ENCODE data around the gene ENTPD6.

DNA sequence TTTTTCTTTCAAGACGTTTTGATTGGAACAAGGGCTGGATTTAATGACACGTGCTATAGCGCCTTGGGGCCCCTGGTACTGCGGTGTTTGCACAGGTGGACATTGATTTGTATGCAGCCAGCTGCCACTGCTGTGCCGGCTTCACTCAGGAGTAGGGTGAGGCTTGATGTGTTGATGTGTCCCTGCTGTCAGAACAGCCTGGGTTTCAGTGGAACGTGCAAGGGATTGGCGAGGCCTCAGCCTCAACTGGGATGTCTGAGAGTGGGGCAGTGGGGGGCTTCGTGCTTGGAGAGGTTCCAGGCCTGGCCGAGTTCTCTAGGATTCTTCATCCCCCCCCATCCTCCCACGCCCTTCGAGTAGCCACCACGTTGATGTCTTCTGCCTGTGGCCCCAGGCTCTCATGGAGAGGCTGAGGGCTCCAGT lies 75.3 kb downstream of the ENTPD6 start:
- TF ChIP-seq POLR2A (IDR thresholded peaks at IDR 0.05): no peak
- TF ChIP-seq, protein P1, sequence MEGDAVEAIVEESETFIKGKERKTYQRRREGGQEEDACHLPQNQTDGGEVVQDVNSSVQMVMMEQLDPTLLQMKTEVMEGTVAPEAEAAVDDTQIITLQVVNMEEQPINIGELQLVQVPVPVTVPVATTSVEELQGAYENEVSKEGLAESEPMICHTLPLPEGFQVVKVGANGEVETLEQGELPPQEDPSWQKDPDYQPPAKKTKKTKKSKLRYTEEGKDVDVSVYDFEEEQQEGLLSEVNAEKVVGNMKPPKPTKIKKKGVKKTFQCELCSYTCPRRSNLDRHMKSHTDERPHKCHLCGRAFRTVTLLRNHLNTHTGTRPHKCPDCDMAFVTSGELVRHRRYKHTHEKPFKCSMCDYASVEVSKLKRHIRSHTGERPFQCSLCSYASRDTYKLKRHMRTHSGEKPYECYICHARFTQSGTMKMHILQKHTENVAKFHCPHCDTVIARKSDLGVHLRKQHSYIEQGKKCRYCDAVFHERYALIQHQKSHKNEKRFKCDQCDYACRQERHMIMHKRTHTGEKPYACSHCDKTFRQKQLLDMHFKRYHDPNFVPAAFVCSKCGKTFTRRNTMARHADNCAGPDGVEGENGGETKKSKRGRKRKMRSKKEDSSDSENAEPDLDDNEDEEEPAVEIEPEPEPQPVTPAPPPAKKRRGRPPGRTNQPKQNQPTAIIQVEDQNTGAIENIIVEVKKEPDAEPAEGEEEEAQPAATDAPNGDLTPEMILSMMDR (IDR thresholded peaks at IDR 0.05): no peak

Data from right lobe of liver (tissue), 4 donors.